ENCODE results near the gene DNHD1.

- TF ChIP-seq POLR2AphosphoS5 (IDR thresholded peaks at IDR 0.05) (no peak), CTCF (IDR thresholded peaks at IDR 0.05) (no peak)
These were observed 43.9 kb upstream of the DNHD1 start for GRCh38 chr11:6453152-6453551.
